OCI-LY1 (cell line): ENCODE measurements around the gene DDX51.
"Not testable (repeated sequence)": the region's sequence is repeated elsewhere in the genome, so short reads cannot be mapped to it uniquely, and the experiment has no call there.

Experiments
- H2AFZ ChIP-seq: fragments of 200-600 bp; sonication (generic), shearing (Covaris generic); 2 replicates; pipeline ENCODE4 v1.6.0; 2014; ENCODE audit warnings: antibody characterized with exemption, mild to moderate bottlenecking, low read length
- H3F3A ChIP-seq: fragments of 200-600 bp; sonication (generic), shearing (Covaris generic); 2 replicates; pipeline ENCODE4 v1.6.0; 2014; ENCODE audit warnings: mild to moderate bottlenecking, antibody characterized with exemption, low read length, moderate library complexity; ENCODE audit not compliant: insufficient read depth
- H3K27ac ChIP-seq: fragments of 200-600 bp; sonication (generic); 2 replicates; pipeline ENCODE4 v1.5.1; 2014; ENCODE audit warnings: low read length, mixed run types, mild to moderate bottlenecking, low read depth; ENCODE audit not compliant: poor library complexity, severe bottlenecking
- H3K27me3 ChIP-seq: fragments of 200-600 bp; sonication (generic); 2 replicates; pipeline ENCODE4 v1.6.0; 2014; ENCODE audit warnings: antibody characterized with exemption, mild to moderate bottlenecking, low read length, moderate library complexity; ENCODE audit not compliant: insufficient read depth
- H3K36me3 ChIP-seq: fragments of 200-600 bp; sonication (generic); 2 replicates; pipeline ENCODE4 v1.6.1; 2014; ENCODE audit warnings: mild to moderate bottlenecking, antibody characterized with exemption, low read length, moderate library complexity, mixed read lengths; ENCODE audit not compliant: insufficient read depth
- H3K4me1 ChIP-seq: fragments of 200-600 bp; sonication (generic); 2 replicates; pipeline ENCODE4 v1.5.1; 2014; ENCODE audit warnings: mild to moderate bottlenecking, low read length, moderate library complexity; ENCODE audit not compliant: insufficient read depth, severe bottlenecking
- H3K4me2 ChIP-seq: fragments of 200-600 bp; sonication (generic), shearing (Covaris generic); 2 replicates; pipeline ENCODE4 v1.6.1; 2014; ENCODE audit warnings: low read length
- H3K4me3 ChIP-seq: fragments of 200-600 bp; sonication (generic); 2 replicates; pipeline ENCODE4 v1.5.1; 2014; ENCODE audit warnings: low read length, low read depth, mild to moderate bottlenecking, mixed read lengths; ENCODE audit not compliant: poor library complexity, severe bottlenecking
- H3K79me2 ChIP-seq: fragments of 200-600 bp; shearing (Covaris generic); 2 replicates; pipeline ENCODE4 v1.6.1; 2016; ENCODE audit warnings: mixed run types, low read length, mixed read lengths; ENCODE audit not compliant: insufficient read depth
- H3K9ac ChIP-seq: fragments of 200-600 bp; sonication (generic), shearing (Covaris generic); 2 replicates; pipeline ENCODE4 v1.6.1; 2014; ENCODE audit warnings: mild to moderate bottlenecking, low read length, mixed read lengths
- H3K9me2 ChIP-seq: fragments of 200-600 bp; sonication (generic), shearing (Covaris generic); 2 replicates; pipeline ENCODE4 v1.6.1; 2014; ENCODE audit warnings: low read depth, mild to moderate bottlenecking, low read length, mixed read lengths
- H3K9me3 ChIP-seq: fragments of 200-600 bp; shearing (Covaris generic); 2 replicates; pipeline ENCODE4 v1.6.1; 2014; ENCODE audit warnings: low read length, mixed read lengths
- H4K20me1 ChIP-seq: fragments of 200-600 bp; sonication (generic), shearing (Covaris generic); 2 replicates; pipeline ENCODE4 v1.6.0; 2016; ENCODE audit warnings: mild to moderate bottlenecking, low read length; ENCODE audit not compliant: insufficient read depth
- EZH2 ChIP-seq: fragments of 200-600 bp; sonication (generic), shearing (Covaris generic); IDR thresholded peaks from 2 replicates; pipeline ENCODE4 v1.8.0; 2017; ENCODE audit warnings: borderline replicate concordance, mixed run types, mild to moderate bottlenecking, antibody characterized with exemption, low read length, moderate library complexity, mixed read lengths
- TF ChIP-seq, protein P1 (sequence below): fragments of 200-600 bp; sonication (generic), shearing (Covaris generic); IDR thresholded peaks from 2 replicates; pipeline ENCODE4 v1.5.1; 2017; ENCODE audit warnings: mild to moderate bottlenecking, antibody characterized with exemption, low read length, moderate library complexity, mixed read lengths

The DDX51 gene

DNA sequence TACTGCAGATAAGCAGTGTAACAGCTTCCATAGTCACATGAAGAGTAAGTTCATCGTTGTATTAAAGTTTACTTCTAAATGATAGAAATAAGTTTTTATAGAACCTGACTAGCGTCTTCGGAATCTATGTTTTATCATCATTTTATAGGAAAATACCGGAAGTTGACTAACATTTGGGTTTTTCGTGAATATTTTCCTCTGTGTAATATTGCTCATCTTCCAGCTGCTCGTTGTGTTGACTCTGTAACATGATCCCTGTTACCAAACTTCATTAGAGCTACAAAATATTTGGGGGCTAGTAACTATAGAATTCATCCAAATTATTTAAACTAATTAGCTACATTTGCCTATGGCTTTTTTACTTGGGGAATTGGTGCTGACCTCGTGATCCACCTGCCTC lies 37.2 kb downstream of the DDX51 start:
- no peaks in the 10 kb centered on the region for H3K27me3 ChIP-seq
- H4K20me1 ChIP-seq = no peaks in the 10 kb centered on the region
- H2AFZ ChIP-seq = no peak overlapping the region
- peaks cover 58% of the 10 kb centered on the region for H3K36me3 ChIP-seq
- H3K9ac ChIP-seq = no peak overlapping the region
- H3F3A ChIP-seq = no peaks in the 10 kb centered on the region
- TF ChIP-seq, protein P1, sequence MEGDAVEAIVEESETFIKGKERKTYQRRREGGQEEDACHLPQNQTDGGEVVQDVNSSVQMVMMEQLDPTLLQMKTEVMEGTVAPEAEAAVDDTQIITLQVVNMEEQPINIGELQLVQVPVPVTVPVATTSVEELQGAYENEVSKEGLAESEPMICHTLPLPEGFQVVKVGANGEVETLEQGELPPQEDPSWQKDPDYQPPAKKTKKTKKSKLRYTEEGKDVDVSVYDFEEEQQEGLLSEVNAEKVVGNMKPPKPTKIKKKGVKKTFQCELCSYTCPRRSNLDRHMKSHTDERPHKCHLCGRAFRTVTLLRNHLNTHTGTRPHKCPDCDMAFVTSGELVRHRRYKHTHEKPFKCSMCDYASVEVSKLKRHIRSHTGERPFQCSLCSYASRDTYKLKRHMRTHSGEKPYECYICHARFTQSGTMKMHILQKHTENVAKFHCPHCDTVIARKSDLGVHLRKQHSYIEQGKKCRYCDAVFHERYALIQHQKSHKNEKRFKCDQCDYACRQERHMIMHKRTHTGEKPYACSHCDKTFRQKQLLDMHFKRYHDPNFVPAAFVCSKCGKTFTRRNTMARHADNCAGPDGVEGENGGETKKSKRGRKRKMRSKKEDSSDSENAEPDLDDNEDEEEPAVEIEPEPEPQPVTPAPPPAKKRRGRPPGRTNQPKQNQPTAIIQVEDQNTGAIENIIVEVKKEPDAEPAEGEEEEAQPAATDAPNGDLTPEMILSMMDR = no peak
- TF ChIP-seq EZH2 = no peak
- no peaks in the 10 kb centered on the region; the same call in 1 of the 2 replicates for H3K79me2 ChIP-seq
- no peaks in the 10 kb centered on the region for H3K9me2 ChIP-seq
- H3K9me3 ChIP-seq = no peaks in the 10 kb centered on the region
- H3K4me1 ChIP-seq = no peaks in the 10 kb centered on the region
- no peak overlapping the region for H3K4me2 ChIP-seq
- H3K27ac ChIP-seq = no peak overlapping the region
- no peak overlapping the region for H3K4me3 ChIP-seq

GRCh38 chr12:132105467-132105866 lies 38.7 kb downstream of the DDX51 start:
- Histone ChIP-seq H3K36me3 (peaks cover 45% of the 10 kb centered on the region), H3K79me2 (no peaks in the 10 kb centered on the region; the same call in 1 of the 2 replicates), H3K4me3 (no peak overlapping the region), H3K4me1 (no peaks in the 10 kb centered on the region), H2AFZ (no peak overlapping the region), H3K9ac (no peak overlapping the region), H3K4me2 (no peak overlapping the region), H3K27ac (no peak overlapping the region), H3K27me3 (no peaks in the 10 kb centered on the region), H3K9me2 (no peaks in the 10 kb centered on the region), H3K9me3 (no peaks in the 10 kb centered on the region), H4K20me1 (no peaks in the 10 kb centered on the region), H3F3A (no peaks in the 10 kb centered on the region)
- TF ChIP-seq EZH2 = no peak
- TF ChIP-seq, protein P1 = no peak

- no peaks in the 10 kb centered on the region for H3F3A ChIP-seq
- no peaks in the 10 kb centered on the region for H4K20me1 ChIP-seq
- no peak overlapping the region for H3K4me3 ChIP-seq
- H3K36me3 ChIP-seq = peaks cover 33% of the 10 kb centered on the region
- TF ChIP-seq, protein P1 = no peak
- no peak for TF ChIP-seq EZH2
- H3K9ac ChIP-seq = no peak overlapping the region
- H2AFZ ChIP-seq = no peak overlapping the region
- no peaks in the 10 kb centered on the region; the same call in 1 of the 2 replicates for H3K79me2 ChIP-seq
- H3K4me1 ChIP-seq = no peaks in the 10 kb centered on the region
- H3K27ac ChIP-seq = no peak overlapping the region
- H3K9me2 ChIP-seq = no peaks in the 10 kb centered on the region
- no peaks in the 10 kb centered on the region for H3K27me3 ChIP-seq
- no peak overlapping the region for H3K4me2 ChIP-seq
- no peaks in the 10 kb centered on the region for H3K9me3 ChIP-seq
Measured at GRCh38 chr12:132103542-132104308, 40.4 kb downstream of the DDX51 start.

GRCh38 chr12:132103072-132103471 lies 41.0 kb downstream of the DDX51 start:
- not testable (repeated sequence) for H4K20me1 ChIP-seq, H3F3A ChIP-seq, H3K79me2 ChIP-seq, H3K9ac ChIP-seq, H3K27ac ChIP-seq, H3K4me2 ChIP-seq, H3K9me3 ChIP-seq, H3K9me2 ChIP-seq, H3K4me3 ChIP-seq, H2AFZ ChIP-seq, H3K27me3 ChIP-seq, H3K4me1 ChIP-seq
- H3K36me3 ChIP-seq = peaks cover 31% of the 10 kb centered on the region
